Neural crest cell (in vitro differentiated cells): ENCODE measurements around the gene ATP5F1A. TPM values are rescaled to one million over a fixed set of nuclear protein-coding genes. Genes with fewer than 3 reads are reported as not detected.

Experiments
- DNase-seq: peaks from one replicate; pipeline ENCODE4 v3.0.0; 2021; ENCODE audit warnings: low read depth, mixed read lengths, low spot score
- H3K27ac Mint-ChIP-seq: one replicate; pipeline ENCODE4 v1.8.0; 2021; ENCODE audit warnings: mild to moderate bottlenecking, mixed read lengths; ENCODE audit not compliant: unreplicated experiment
- H3K27me3 Mint-ChIP-seq: 2 replicates; pipeline ENCODE4 v1.8.0; 2021; ENCODE audit warnings: low read depth, mild to moderate bottlenecking, mixed read lengths
- H3K36me3 Mint-ChIP-seq: 2 replicates; pipeline ENCODE4 v1.8.0; 2021; ENCODE audit warnings: low read depth, mild to moderate bottlenecking, mixed read lengths
- H3K4me1 Mint-ChIP-seq: 2 replicates; pipeline ENCODE4 v1.8.0; 2021; ENCODE audit warnings: mixed read lengths
- H3K4me3 Mint-ChIP-seq: one replicate; pipeline ENCODE4 v1.8.0; 2021; ENCODE audit warnings: mild to moderate bottlenecking, mixed read lengths
- H3K9me3 Mint-ChIP-seq: 2 replicates; pipeline ENCODE4 v1.8.0; 2021; ENCODE audit warnings: mixed read lengths
- total RNA-seq: library from RNA; stranded (reverse); gene quantifications from 2 replicates; pipeline ENCODE4 v1.2.1, GENCODE V29; 2021
- TF ChIP-seq, protein P1 (sequence below): fragments of 200-600 bp; sonication (generic); conservative IDR thresholded peaks from 2 replicates; pipeline ENCODE4 v1.5.0; 2021; ENCODE audit warnings: antibody characterized with exemption, mild to moderate bottlenecking

The ATP5F1A gene
- total RNA-seq, 1 donor from 2014 or later: 508 TPM

DNA sequence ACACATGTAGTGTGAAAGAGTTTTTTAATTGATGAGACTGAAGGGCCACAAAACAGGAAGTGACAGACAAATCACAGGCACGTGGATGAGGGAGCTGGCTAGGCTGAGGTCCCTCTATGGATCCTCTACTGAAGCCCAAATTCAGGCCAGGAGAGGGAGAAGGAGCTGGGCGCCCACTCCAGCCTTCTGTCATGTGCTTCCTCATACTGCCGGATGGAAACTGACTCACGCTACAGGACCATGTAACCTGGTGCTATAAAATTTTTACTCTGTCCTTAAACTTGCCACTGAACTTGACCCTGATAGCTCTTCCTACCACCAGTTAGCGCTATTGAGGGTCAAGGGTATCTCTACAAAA, 57.4 kb downstream of the ATP5F1A start:
- peaks cover 16% of the 10 kb centered on the region for H3K4me1 Mint-ChIP-seq
- H3K27ac Mint-ChIP-seq: peak overlapping the region; percentile 62
- no peaks in the 10 kb centered on the region for H3K36me3 Mint-ChIP-seq
- DNase-seq: no peak
- H3K9me3 Mint-ChIP-seq: no peaks in the 10 kb centered on the region
- no peak overlapping the region for H3K4me3 Mint-ChIP-seq
- no peaks in the 10 kb centered on the region for H3K27me3 Mint-ChIP-seq
- TF ChIP-seq, protein P1, sequence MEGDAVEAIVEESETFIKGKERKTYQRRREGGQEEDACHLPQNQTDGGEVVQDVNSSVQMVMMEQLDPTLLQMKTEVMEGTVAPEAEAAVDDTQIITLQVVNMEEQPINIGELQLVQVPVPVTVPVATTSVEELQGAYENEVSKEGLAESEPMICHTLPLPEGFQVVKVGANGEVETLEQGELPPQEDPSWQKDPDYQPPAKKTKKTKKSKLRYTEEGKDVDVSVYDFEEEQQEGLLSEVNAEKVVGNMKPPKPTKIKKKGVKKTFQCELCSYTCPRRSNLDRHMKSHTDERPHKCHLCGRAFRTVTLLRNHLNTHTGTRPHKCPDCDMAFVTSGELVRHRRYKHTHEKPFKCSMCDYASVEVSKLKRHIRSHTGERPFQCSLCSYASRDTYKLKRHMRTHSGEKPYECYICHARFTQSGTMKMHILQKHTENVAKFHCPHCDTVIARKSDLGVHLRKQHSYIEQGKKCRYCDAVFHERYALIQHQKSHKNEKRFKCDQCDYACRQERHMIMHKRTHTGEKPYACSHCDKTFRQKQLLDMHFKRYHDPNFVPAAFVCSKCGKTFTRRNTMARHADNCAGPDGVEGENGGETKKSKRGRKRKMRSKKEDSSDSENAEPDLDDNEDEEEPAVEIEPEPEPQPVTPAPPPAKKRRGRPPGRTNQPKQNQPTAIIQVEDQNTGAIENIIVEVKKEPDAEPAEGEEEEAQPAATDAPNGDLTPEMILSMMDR: no peak

DNA sequence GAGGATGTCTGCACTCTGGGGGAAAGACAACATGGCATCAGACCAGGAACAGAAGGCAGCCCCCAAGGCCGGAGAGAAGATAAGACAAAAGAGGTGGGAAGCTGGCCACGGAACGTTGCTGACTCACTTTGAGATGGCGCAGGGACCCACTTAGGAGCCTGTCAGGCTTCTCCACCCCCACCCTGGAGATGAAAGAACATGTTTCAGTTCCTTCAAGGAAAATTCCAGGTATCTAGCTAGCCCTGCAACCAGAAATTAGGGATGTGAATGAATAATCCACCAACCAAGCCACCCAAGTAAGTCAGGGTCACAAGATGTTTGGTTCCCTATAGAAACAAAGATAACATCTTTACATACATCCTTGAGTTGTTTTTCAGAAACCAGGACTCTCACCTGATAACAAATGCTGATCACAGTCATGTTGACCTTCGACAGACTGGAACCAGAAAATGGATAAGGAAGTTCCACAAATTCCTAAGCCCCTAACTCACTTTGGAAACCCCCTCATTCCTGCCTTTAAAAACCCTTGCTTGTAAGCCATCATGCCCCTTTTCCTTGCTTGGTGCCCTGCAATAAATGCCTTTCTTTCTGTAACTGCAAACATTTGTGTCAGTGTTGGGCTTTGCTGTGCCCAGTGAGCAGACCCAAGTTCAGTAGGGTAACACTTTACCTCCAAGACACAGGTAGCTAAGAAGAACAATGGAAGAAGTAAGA, 57.9 kb downstream of the ATP5F1A start:
- no peaks in the 10 kb centered on the region for H3K36me3 Mint-ChIP-seq
- TF ChIP-seq, protein P1: no peak
- no peaks in the 10 kb centered on the region for H3K9me3 Mint-ChIP-seq
- DNase-seq: no peak
- H3K4me1 Mint-ChIP-seq: peaks cover 16% of the 10 kb centered on the region
- H3K27ac Mint-ChIP-seq: no peak overlapping the region
- no peaks in the 10 kb centered on the region for H3K27me3 Mint-ChIP-seq
- no peak overlapping the region for H3K4me3 Mint-ChIP-seq

DNA sequence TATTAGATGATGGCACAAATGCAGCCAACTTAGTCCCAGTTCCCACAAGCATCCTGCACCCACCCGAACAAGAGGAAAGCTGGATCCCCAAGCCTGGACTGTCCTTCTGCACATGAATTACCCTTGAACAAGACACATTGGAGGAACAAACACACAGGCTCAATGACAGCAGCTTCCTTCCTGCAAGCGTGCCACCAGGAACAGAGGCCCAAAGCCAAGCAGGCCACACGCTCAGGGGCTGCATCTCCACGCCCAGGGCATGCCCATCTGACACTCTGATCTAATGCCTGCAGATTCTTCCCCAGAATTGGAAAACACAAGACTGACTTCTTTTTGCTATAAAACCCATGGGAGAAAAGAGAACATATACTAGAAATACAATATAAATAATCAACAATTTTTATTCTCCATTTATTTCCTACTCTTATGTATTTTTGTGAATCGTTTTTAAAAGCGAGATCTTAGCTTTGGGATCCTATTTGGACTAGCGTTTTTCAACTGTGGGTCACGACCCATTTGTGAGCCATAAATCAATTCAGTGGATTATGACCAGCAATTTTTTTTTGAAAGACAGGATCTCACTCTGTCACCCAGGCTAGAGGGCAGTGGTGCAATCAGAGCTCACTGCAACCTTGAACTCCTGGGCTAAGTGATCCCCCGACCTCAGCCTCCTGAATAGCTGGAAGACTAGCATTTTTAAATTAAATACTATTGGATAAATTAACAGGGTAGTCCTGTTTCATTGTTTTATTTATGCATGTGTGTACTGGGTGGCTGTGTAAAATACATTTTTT, 60.4 kb downstream of the ATP5F1A start:
- peak overlapping the region; percentile 20 for H3K27ac Mint-ChIP-seq
- H3K9me3 Mint-ChIP-seq: no peaks in the 10 kb centered on the region
- DNase-seq: no peak
- H3K36me3 Mint-ChIP-seq: no peaks in the 10 kb centered on the region
- peaks cover 9% of the 10 kb centered on the region for H3K4me1 Mint-ChIP-seq
- TF ChIP-seq, protein P1: no peak
- no peaks in the 10 kb centered on the region for H3K27me3 Mint-ChIP-seq
- no peak overlapping the region for H3K4me3 Mint-ChIP-seq

DNA sequence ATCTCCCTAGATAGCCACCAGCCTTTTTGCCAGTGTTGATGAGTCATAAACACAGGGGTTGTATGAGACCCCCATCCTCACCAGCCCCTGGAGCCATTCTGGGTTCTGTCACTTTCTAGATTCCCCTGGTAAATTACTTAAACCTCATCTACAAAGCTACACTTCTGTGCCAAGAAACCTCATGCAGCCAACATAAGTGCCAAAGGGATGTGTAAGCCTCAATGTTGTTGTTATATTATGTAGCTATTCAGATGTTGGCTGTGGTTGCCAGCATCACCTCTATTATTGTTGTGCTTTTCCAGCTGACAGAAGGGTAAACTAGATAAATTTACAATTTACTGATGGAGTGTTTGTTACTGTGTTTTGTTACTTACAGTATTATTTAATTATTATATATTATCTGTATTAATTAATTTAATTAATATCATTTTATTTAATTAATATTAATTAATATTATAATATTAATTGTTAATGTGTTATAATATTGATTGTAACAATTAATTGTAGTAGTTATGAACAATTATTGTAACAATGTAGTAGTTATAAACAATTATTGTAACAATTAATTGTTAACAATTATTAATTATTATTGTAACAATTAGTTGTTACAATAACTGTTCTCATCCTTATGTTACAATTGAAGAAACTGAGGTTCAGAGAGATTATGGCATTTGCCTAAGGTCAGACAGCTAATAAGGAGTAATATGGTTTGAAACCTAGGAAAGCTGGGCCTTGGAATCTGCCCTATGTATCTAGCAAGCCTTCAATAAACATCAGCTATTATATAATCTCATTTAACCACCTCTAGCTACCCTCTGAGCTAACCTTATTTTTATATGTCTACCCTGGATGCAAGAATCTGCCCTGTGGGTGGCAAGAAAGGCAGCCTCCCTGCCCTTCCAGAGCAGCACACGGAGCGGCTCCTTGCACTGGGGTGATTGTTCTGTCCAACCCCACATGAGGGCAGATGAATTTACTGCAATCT, 62.1 kb downstream of the ATP5F1A start:
- Mint-ChIP-seq H3K27me3 (no peaks in the 10 kb centered on the region), H3K4me1 (no peaks in the 10 kb centered on the region), H3K4me3 (no peak overlapping the region), H3K27ac (no peak overlapping the region), H3K36me3 (no peaks in the 10 kb centered on the region), H3K9me3 (no peaks in the 10 kb centered on the region)
- TF ChIP-seq, protein P1: no peak
- DNase-seq: no peak

DNA sequence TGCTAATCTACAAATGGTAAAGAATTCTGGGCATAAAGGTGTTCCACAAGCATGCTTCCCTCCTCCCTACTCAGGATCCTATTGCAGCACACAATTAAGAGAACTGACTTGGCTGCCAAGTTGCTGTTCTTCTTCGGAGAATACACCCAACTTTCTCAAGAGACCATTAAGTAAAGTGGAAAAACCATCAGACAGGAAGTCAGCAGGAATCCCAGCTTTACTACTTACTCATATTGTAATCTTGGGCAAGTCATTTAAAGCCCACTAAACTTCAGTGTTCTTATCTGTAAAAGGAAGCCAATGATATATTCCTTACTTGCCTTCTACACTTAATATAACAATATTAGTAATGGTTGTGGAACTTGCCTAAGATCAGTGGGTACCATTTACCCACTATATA, 63.9 kb downstream of the ATP5F1A start:
- peaks cover 4% of the 10 kb centered on the region for H3K36me3 Mint-ChIP-seq
- peaks cover 2% of the 10 kb centered on the region for H3K9me3 Mint-ChIP-seq
- no peak overlapping the region for H3K4me3 Mint-ChIP-seq
- H3K4me1 Mint-ChIP-seq: no peaks in the 10 kb centered on the region
- TF ChIP-seq, protein P1: no peak
- H3K27ac Mint-ChIP-seq: no peak overlapping the region
- peaks cover 9% of the 10 kb centered on the region for H3K27me3 Mint-ChIP-seq
- DNase-seq: no peak
